ENCODE measurements around the gene DPP10.

The DPP10 gene

GRCh38 chr2:115299199-115299598 is 856.8 kb downstream of the DPP10 start:
- H3K4me3 ChIP-seq (ENCODE audit: low read depth, low read length, poor library complexity, severe bottlenecking) = no peak overlapping the region

DNA sequence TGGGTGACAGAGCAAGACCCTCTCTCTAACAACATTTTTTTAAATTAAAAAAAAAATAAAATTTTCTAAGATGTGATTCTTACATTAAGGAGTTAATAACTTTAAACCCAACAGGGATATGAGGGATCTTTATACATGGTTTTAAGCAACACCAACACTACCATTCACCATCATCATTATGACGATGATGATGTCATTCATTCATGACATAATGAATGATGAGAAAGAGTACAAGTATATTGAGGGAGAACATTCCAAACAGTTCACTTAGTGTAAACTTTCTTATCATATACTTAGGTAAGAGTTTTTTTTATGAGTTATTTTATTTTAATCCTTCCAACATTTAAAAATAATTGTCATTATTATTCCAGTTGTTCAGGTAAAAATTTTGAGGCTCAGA is 863.3 kb downstream of the DPP10 start:
- TF ChIP-seq CTCF (IDR thresholded peaks at IDR 0.05; ENCODE audit: low read length) (no peak), EZH2 (IDR thresholded peaks at IDR 0.05; ENCODE audit: borderline replicate concordance, low read length) (no peak)
- H3K4me3 ChIP-seq (ENCODE audit: low read depth, low read length, poor library complexity, severe bottlenecking) = no peak overlapping the region
- H3K4me2 ChIP-seq (ENCODE audit: low read length) = no peak overlapping the region
- H3K27me3 ChIP-seq (ENCODE audit: insufficient read depth, low read length) = no peaks in the 10 kb centered on the region
- no peak overlapping the region for H2AFZ ChIP-seq (ENCODE audit: low read length)
- H3K4me1 ChIP-seq (ENCODE audit: insufficient read depth, low read length, severe bottlenecking) = no peaks in the 10 kb centered on the region
- no peak overlapping the region for H3K9ac ChIP-seq (ENCODE audit: low read length)
- H3K27ac ChIP-seq (ENCODE audit: low read depth, low read length, poor library complexity, severe bottlenecking) = no peak overlapping the region
- no peaks in the 10 kb centered on the region; the same call in 1 of the 2 replicates for H3K9me2 ChIP-seq (ENCODE audit: low read depth, low read length)
- no peaks in the 10 kb centered on the region for H4K20me1 ChIP-seq (ENCODE audit: insufficient read depth, low read length)
- H3K79me2 ChIP-seq (ENCODE audit: insufficient read depth, low read length) = no peaks in the 10 kb centered on the region
- no peaks in the 10 kb centered on the region for H3K9me3 ChIP-seq (ENCODE audit: low read length)
- H3K36me3 ChIP-seq (ENCODE audit: insufficient read depth, low read length) = no peaks in the 10 kb centered on the region
- H3F3A ChIP-seq (ENCODE audit: insufficient read depth, low read length) = no peaks in the 10 kb centered on the region

More at GRCh38 chr2:115299199-115299598, 856.8 kb downstream of the DPP10 start:
- H3K9ac ChIP-seq (ENCODE audit: low read length) = no peak overlapping the region
- no peak overlapping the region for H3K4me2 ChIP-seq (ENCODE audit: low read length)
- H3K9me2 ChIP-seq (ENCODE audit: low read depth, low read length) = no peaks in the 10 kb centered on the region; the same call in 1 of the 2 replicates
- no peaks in the 10 kb centered on the region for H3K27me3 ChIP-seq (ENCODE audit: insufficient read depth, low read length)
- H3K27ac ChIP-seq (ENCODE audit: low read depth, low read length, poor library complexity, severe bottlenecking) = no peak overlapping the region
- H3K79me2 ChIP-seq (ENCODE audit: insufficient read depth, low read length) = no peaks in the 10 kb centered on the region
- no peaks in the 10 kb centered on the region for H3K4me1 ChIP-seq (ENCODE audit: insufficient read depth, low read length, severe bottlenecking)
- TF ChIP-seq EZH2 (IDR thresholded peaks at IDR 0.05; ENCODE audit: borderline replicate concordance, low read length) (no peak), CTCF (IDR thresholded peaks at IDR 0.05; ENCODE audit: low read length) (no peak)
- H3K36me3 ChIP-seq (ENCODE audit: insufficient read depth, low read length) = no peaks in the 10 kb centered on the region
- no peaks in the 10 kb centered on the region for H3K9me3 ChIP-seq (ENCODE audit: low read length)
- no peaks in the 10 kb centered on the region for H3F3A ChIP-seq (ENCODE audit: insufficient read depth, low read length)
- H2AFZ ChIP-seq (ENCODE audit: low read length) = no peak overlapping the region
- no peaks in the 10 kb centered on the region for H4K20me1 ChIP-seq (ENCODE audit: insufficient read depth, low read length)

DNA sequence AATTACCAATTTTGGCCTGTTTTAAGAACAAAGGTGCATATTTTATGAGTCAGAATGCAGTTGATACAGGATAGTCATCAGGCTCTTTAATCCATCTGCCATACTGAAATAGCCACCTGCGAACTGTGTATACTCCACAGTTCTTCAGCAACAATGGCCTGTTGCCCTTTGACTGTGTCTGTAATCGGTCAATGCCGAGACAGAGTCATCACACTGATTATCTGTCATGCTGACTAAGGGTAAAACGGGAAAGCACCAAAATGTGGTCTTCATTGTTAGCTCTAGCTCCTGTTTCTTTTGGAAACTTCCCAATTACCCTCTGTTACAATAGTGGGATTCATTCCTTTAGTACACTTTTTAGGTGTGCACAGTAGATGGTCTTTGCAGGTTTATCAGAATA is 871.7 kb downstream of the DPP10 start:
- no peaks in the 10 kb centered on the region for H3K4me1 ChIP-seq (ENCODE audit: insufficient read depth, low read length, severe bottlenecking)
- H3K4me3 ChIP-seq (ENCODE audit: low read depth, low read length, poor library complexity, severe bottlenecking) = no peak overlapping the region
- no peaks in the 10 kb centered on the region for H4K20me1 ChIP-seq (ENCODE audit: insufficient read depth, low read length)
- TF ChIP-seq CTCF (IDR thresholded peaks at IDR 0.05; ENCODE audit: low read length) = no peak
- TF ChIP-seq EZH2 (IDR thresholded peaks at IDR 0.05; ENCODE audit: borderline replicate concordance, low read length) = no peak
- no peaks in the 10 kb centered on the region for H3K36me3 ChIP-seq (ENCODE audit: insufficient read depth, low read length)
- no peak overlapping the region for H3K9ac ChIP-seq (ENCODE audit: low read length)
- no peak overlapping the region for H2AFZ ChIP-seq (ENCODE audit: low read length)
- no peaks in the 10 kb centered on the region for H3K27me3 ChIP-seq (ENCODE audit: insufficient read depth, low read length)
- H3K79me2 ChIP-seq (ENCODE audit: insufficient read depth, low read length) = no peaks in the 10 kb centered on the region
- no peaks in the 10 kb centered on the region for H3K9me2 ChIP-seq (ENCODE audit: low read depth, low read length)
- H3K27ac ChIP-seq (ENCODE audit: low read depth, low read length, poor library complexity, severe bottlenecking) = no peak overlapping the region
- H3F3A ChIP-seq (ENCODE audit: insufficient read depth, low read length) = no peaks in the 10 kb centered on the region
- H3K9me3 ChIP-seq (ENCODE audit: low read length) = no peaks in the 10 kb centered on the region
- H3K4me2 ChIP-seq (ENCODE audit: low read length) = no peak overlapping the region

Data from OCI-LY1 (cell line).